Kidney epithelial cell (primary cell): ENCODE data around the gene WDCP. TPM values are rescaled to one million over a fixed set of nuclear protein-coding genes. Genes with fewer than 3 reads are reported as not detected.

Experiments used
- DNase-seq: peaks from one replicate; pipeline ENCODE4 v3.0.0-alpha.2; 2010; ENCODE audit warnings: low read depth
- H3K27me3 ChIP-seq: 2 replicates; pipeline ENCODE4 v1.6.0; 2011; ENCODE audit warnings: low read length; ENCODE audit not compliant: control insufficient read depth, insufficient read depth
- H3K36me3 ChIP-seq: 2 replicates; pipeline ENCODE4 v1.5.1; 2011; ENCODE audit warnings: low read length; ENCODE audit not compliant: control insufficient read depth, insufficient read depth
- H3K4me3 ChIP-seq: 2 replicates; pipeline ENCODE4 v1.5.1; 2011; ENCODE audit warnings: low read depth, mild to moderate bottlenecking, control low read depth, low read length
- CTCF ChIP-seq: IDR thresholded peaks from 2 replicates; pipeline ENCODE4 v1.5.1; 2011; ENCODE audit warnings: mild to moderate bottlenecking, moderate library complexity, low read length, control low read depth, inconsistent platforms; ENCODE audit not compliant: insufficient read depth, poor library complexity, severe bottlenecking
- total RNA-seq: library from RNA; depleted of rRNA; stranded (reverse); fragments of >200 nt; gene quantifications from 2 replicates; pipeline ENCODE4 v1.2.3, GENCODE V29; 2015

The WDCP gene
- total RNA-seq, 1 donor from 2014 or later = 8.2 TPM

- no peak for DNase-seq
- peak overlapping the region; percentile 85 for H3K4me3 ChIP-seq
- no peak for TF ChIP-seq CTCF
- peaks cover 2% of the 10 kb centered on the region for H3K36me3 ChIP-seq
- no peaks in the 10 kb centered on the region for H3K27me3 ChIP-seq
These were observed 30.3 kb upstream of the WDCP start for GRCh38 chr2:24077535-24077877.

DNA sequence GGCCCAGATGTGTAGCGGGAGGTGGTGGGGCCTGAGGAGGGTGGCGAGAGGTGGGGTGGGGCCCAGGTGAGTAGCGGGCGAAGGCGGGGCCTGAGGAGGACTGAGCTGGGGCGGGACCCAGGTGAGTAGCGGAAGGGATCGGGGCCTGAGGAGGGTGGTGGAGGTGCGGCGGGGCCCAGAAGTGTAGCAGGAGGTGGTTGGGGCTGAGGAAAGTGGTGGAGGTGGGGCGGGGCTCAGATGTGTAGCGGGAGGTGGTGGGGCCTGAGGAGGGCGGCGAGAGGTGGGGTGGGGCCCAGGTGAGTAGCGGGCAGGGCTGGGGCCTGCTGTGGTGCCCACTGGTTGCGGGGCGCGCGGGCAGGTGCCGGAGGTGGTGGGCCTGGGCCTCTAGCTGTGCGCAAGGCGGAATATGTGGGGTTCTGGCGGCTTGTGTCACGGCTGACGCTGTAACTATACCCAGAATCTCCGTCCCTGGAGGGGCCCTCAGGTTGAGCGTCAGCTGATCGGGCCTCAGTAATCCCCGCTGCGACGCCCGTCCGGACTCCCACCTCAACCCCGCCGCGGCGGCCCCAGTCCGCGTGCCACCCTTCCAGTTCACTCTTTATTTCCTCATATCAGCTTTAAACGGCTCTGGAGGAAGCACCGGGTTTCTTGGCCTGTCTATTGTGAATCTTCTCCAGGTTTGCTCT, 29.8 kb upstream of the WDCP start:
- TF ChIP-seq CTCF = no peak
- Histone ChIP-seq H3K36me3 (peaks cover under 1% of the 10 kb centered on the region), H3K27me3 (no peaks in the 10 kb centered on the region), H3K4me3 (peak overlapping the region; percentile 85)
- DNase-seq = no peak

- Histone ChIP-seq H3K36me3 (no peaks in the 10 kb centered on the region), H3K4me3 (peak within 1 kb of the TSS; percentile 85), H3K27me3 (no peaks in the 10 kb centered on the region)
- no peak for TF ChIP-seq CTCF
- DNase-seq = peak; percentile 94
These were observed 29.0 kb upstream of the WDCP start, which contains the start of gene SF3B6 for GRCh38 chr2:24075915-24076848. TSS of gene SF3B6 (minus strand) at chr2:24076326. CDS start at chr2:24076229, 97 bp downstream.

GRCh38 chr2:24075259-24075658, 28.1 kb upstream of the WDCP start:
- H3K36me3 ChIP-seq = no peaks in the 10 kb centered on the region
- peak overlapping the region; percentile 85 for H3K4me3 ChIP-seq
- DNase-seq = no peak
- TF ChIP-seq CTCF = no peak
- H3K27me3 ChIP-seq = no peaks in the 10 kb centered on the region

DNA sequence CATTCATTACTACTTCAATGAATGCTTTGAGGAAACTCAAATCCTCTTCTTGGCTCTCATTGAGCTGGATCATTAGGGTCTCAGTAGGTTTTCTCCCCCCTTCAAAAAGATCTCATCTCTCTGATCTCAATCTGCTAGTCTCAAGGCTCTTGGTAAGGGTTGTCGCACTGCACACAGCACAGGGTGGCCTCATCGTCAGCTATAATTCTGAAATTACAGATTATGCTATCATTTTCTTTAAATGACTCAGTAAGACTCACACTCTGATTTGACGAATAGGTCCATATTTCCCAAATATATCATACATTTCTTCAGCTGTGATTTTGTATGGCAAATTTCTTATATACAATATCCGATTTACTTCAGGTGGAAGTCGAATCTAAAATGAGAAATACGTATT, 26.6 kb upstream of the WDCP start:
- peaks cover 1% of the 10 kb centered on the region for H3K36me3 ChIP-seq
- TF ChIP-seq CTCF = no peak
- H3K27me3 ChIP-seq = no peaks in the 10 kb centered on the region
- no peak overlapping the region for H3K4me3 ChIP-seq
- no peak for DNase-seq
